GM12878 (cell line): ENCODE data around the gene ZPR1. TPM values are rescaled to one million over a fixed set of nuclear protein-coding genes. Genes with fewer than 3 reads are reported as not detected.

ENCODE experiments used
- BACH1 ChIP-seq: fragments of 450-650 bp; IDR thresholded peaks from 2 replicates; pipeline ENCODE4 v1.6.1; 2017; ENCODE audit warnings: mild to moderate bottlenecking, borderline replicate concordance
- BCL11A ChIP-seq: IDR thresholded peaks from 2 replicates; pipeline ENCODE4 v1.6.1; 2011; ENCODE audit warnings: low read depth, low read length
- BHLHE40 ChIP-seq, 2 experiments: fragments of 450-650 bp in 1 of 2; IDR thresholded peaks; 2 replicates each; pipeline ENCODE4 v1.6.1; 2011 to 2017; ENCODE audit warnings: low read depth in 2 of 2, borderline replicate concordance in 1 of 2, improper control_type of control experiment in 1 of 2, low read length in 1 of 2, mild to moderate bottlenecking in 1 of 2
- CEBPB ChIP-seq, 2 experiments: fragments of 150-350 bp in 1 of 2; IDR thresholded peaks; 2 replicates each; pipeline ENCODE4 v1.6.1; 2012 to 2014; ENCODE audit warnings: low read depth in 2 of 2, low read length in 2 of 2, borderline replicate concordance in 1 of 2, inconsistent platforms in 1 of 2
- CREB1 ChIP-seq: IDR thresholded peaks from 2 replicates; pipeline ENCODE4 v1.6.1; 2012; ENCODE audit warnings: low read depth, mild to moderate bottlenecking, inconsistent platforms
- CTCF ChIP-seq, 3 experiments: IDR thresholded peaks in 2 of 3; conservative IDR thresholded peaks in 1 of 3; 2 replicates each; pipeline ENCODE4 v1.5.1; 2011; ENCODE audit warnings: low read depth in 3 of 3, low read length in 3 of 3, mild to moderate bottlenecking in 3 of 3, control low read depth in 2 of 3, moderate library complexity in 2 of 3, inconsistent platforms in 1 of 3, mixed read lengths in 1 of 3; ENCODE audit not compliant: control insufficient read depth in 2 of 3, insufficient read depth in 1 of 3; ENCODE audit errors: extremely low read depth in 1 of 3
- EGR1 ChIP-seq, 2 experiments: IDR thresholded peaks; 1 replicate in 1 of 2; 2 replicates in 1 of 2; pipeline ENCODE4 v1.6.1; 2011 to 2012; ENCODE audit warnings: low read depth in 2 of 2, low read length in 2 of 2, borderline replicate concordance in 1 of 2, mild to moderate bottlenecking in 1 of 2, moderate library complexity in 1 of 2
- GABPA ChIP-seq: IDR thresholded peaks from 2 replicates; pipeline ENCODE4 v1.6.1; 2014; ENCODE audit warnings: antibody characterized with exemption, low read depth, mild to moderate bottlenecking, inconsistent platforms
- HDAC6 ChIP-seq: fragments of 200-600 bp; sonication (generic); IDR thresholded peaks from one replicate; pipeline ENCODE4 v1.8.0; 2017; ENCODE audit warnings: antibody characterized with exemption; ENCODE audit not compliant: unreplicated experiment
- IRF4 ChIP-seq: IDR thresholded peaks from 2 replicates; pipeline ENCODE4 v1.6.1; 2011; ENCODE audit warnings: low read depth, low read length
- NFXL1 ChIP-seq: fragments of 450-650 bp; IDR thresholded peaks from 2 replicates; pipeline ENCODE4 v1.6.1; 2017; ENCODE audit warnings: antibody characterized with exemption, mild to moderate bottlenecking, borderline replicate concordance
- NRF1 ChIP-seq: conservative IDR thresholded peaks from 2 replicates; pipeline ENCODE4 v1.6.1; 2011; ENCODE audit warnings: mild to moderate bottlenecking, low read depth, low read length, improper control_type of control experiment
- PAX5 ChIP-seq: IDR thresholded peaks from 2 replicates; pipeline ENCODE4 v1.6.1; 2011; ENCODE audit warnings: low read depth, low read length, borderline replicate concordance
- POLR2A ChIP-seq: IDR thresholded peaks from 2 replicates; pipeline ENCODE4 v1.6.1; 2011; ENCODE audit warnings: low read depth, mild to moderate bottlenecking, low read length
- POLR2AphosphoS2 ChIP-seq: IDR thresholded peaks from 2 replicates; pipeline ENCODE4 v1.6.1; 2011; ENCODE audit warnings: low read depth, mild to moderate bottlenecking, low read length, improper control_type of control experiment, moderate library complexity
- RB1 ChIP-seq: fragments of 450-650 bp; formaldehyde crosslinking; IDR thresholded peaks from 2 replicates; pipeline ENCODE4 v1.6.1; 2017; ENCODE audit warnings: mild to moderate bottlenecking, borderline replicate concordance
- RELA ChIP-seq: fragments of 450-650 bp; IDR thresholded peaks from 2 replicates; pipeline ENCODE4 v1.8.0; 2014; ENCODE audit warnings: borderline replicate concordance; ENCODE audit not compliant: partially characterized antibody
- SPI1 ChIP-seq: IDR thresholded peaks from 2 replicates; pipeline ENCODE4 v1.6.1; 2011; ENCODE audit warnings: low read depth, mild to moderate bottlenecking, low read length, moderate library complexity, borderline replicate concordance; ENCODE audit not compliant: insufficient read depth
- SREBF1 ChIP-seq: IDR thresholded peaks from 2 replicates; pipeline ENCODE4 v1.6.1; 2012; ENCODE audit warnings: mild to moderate bottlenecking, low read length
- YY1 ChIP-seq: IDR thresholded peaks from 2 replicates; pipeline ENCODE4 v1.6.1; 2011; ENCODE audit warnings: low read depth, mild to moderate bottlenecking, low read length
- ZBTB11 ChIP-seq: fragments of 450-650 bp; formaldehyde crosslinking; IDR thresholded peaks from 2 replicates; pipeline ENCODE4 v1.5.0; 2022; ENCODE audit warnings: mild to moderate bottlenecking, missing genetic modification characterization
- ZNF217 ChIP-seq: fragments of 450-650 bp; IDR thresholded peaks from 2 replicates; pipeline ENCODE4 v1.6.1; 2017; ENCODE audit warnings: antibody characterized with exemption, mild to moderate bottlenecking
- ZNF384 ChIP-seq: IDR thresholded peaks from 2 replicates; pipeline ENCODE4 v1.6.1; 2012; ENCODE audit warnings: low read depth, mild to moderate bottlenecking, low read length, improper control_type of control experiment, borderline replicate concordance
- ZNF622 ChIP-seq: fragments of 450-650 bp; IDR thresholded peaks from 2 replicates; pipeline ENCODE4 v1.6.1; 2017; ENCODE audit warnings: mild to moderate bottlenecking, inconsistent platforms
- polyA plus RNA-seq, 11 experiments: library from polyadenylated mRNA; depleted of rRNA in 4 of 11; unstranded in 6 of 11; stranded (reverse) in 5 of 11; fragments of >200 nt; fragmentation: Nextera tagmentation in 4 of 11; fragmentation: Illumina TruSeq in 1 of 11; extraction: Ambion mirVana in 4 of 11; extraction: Trizol in 1 of 11; gene quantifications; 1 replicate in 1 of 11; 2 replicates in 10 of 11; pipeline versions ENCODE4 v1.2.1 to v1.2.3, GENCODE V29; 2011 to 2016; ENCODE audit warnings: inconsistent platforms in 2 of 11, missing spikeins in 2 of 11, low read depth in 1 of 11
- total RNA-seq, 4 experiments: library from RNA; depleted of rRNA in 3 of 4; stranded (reverse); fragments of >200 nt in 3 of 4; fragmentation: Illumina TruSeq in 1 of 4; extraction: Trizol in 1 of 4; gene quantifications; 2 replicates each; pipeline versions ENCODE4 v1.2.1 to v1.2.3, GENCODE V29; 2013 to 2021
- TF ChIP-seq, protein P1 (sequence below): fragments of 450-650 bp; IDR thresholded peaks from 2 replicates; pipeline ENCODE4 v1.6.1; 2014; ENCODE audit warnings: mild to moderate bottlenecking

Gene ZPR1
- total and polyA plus RNA-seq, 10 of the 15 experiments (the other 5 are each of a cell fraction or from before 2014, with no cell fraction given), result 9.3 to 89.7 (median 54.7) TPM

DNA sequence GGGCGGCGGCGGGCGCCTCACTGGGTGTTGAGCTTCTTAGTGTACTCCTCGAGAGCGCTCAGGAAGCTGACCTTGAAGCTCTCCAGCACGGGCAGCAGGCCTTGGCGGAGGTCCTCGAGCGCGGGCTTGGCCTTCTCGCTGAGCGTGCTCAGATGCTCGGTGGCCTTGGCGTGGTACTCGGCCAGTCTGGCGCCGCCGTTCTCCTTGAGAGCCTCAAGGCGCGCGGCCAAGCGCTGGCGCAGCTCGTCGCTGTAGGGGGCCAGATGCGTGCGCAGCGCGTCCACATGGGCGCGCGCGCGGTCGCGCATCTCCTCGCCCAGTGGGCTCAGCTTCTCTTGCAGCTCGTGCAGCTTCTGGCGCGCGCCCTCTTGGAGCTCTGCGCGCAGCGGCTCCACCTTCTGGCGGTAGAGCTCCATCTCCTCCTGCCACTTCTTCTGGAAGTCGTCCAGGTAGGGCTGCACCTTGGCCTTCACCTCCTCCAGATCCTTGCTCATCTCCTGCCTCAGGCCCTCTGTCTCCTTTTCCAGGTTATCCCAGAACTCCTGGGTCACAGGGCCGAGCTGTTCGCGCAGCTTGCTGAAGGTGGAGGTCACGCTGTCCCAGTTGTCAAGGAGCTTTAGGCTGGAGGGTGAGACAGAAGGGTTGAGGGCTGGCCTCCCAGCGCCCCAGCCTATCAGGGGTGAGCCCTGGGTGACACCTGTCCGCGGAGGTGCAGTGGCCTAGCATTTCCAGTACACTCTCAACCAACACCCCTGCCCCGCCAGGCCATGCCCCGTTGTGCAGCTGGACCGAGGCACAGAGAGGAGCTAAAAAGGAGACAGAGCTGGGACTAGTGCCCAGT lies 48.2 kb upstream of the ZPR1 start (continued):
- TF ChIP-seq ZNF384 (no peak), BCL11A (no peak), NRF1 (peak; percentile 52), YY1 (peak; percentile 37; the same call in 1 of the 2 replicates), BACH1 (peak; percentile 42; the same call in 1 of the 2 replicates), RELA (peak; percentile 15), CTCF (IDR thresholded peaks at IDR 0.05 in 2 of 3, conservative IDR thresholded peaks at IDR 0.05 in 1 of 3; ENCODE audit: control insufficient read depth in 2 of 3, extremely low read depth in 1 of 3, insufficient read depth in 1 of 3, low read depth in 3 of 3, low read length in 3 of 3) (peak; percentile 68 to 81 (median 75)), PAX5 (no peak), ZNF217 (no peak), GABPA (no peak), SREBF1 (no peak), SPI1 (no peak), EGR1 (IDR thresholded peaks at IDR 0.05; ENCODE audit: borderline replicate concordance in 1 of 2, low read depth in 2 of 2, low read length in 2 of 2) (no peak), RB1 (peak; percentile 81; the same call in 1 of the 2 replicates), BHLHE40 (IDR thresholded peaks at IDR 0.05; ENCODE audit: borderline replicate concordance in 1 of 2, low read depth in 2 of 2, low read length in 1 of 2) (peak; percentile 77 to 92), IRF4 (0 out of 2 replicates have a peak, but pooled peaks have one; percentile 35), NFXL1 (no peak), POLR2AphosphoS2 (no peak), ZBTB11 (no peak), POLR2A (peak; percentile 83), CEBPB (IDR thresholded peaks at IDR 0.05; ENCODE audit: borderline replicate concordance in 1 of 2, low read depth in 2 of 2, low read length in 2 of 2) (no peak), CREB1 (0 out of 2 replicates have a peak, but pooled peaks have one; percentile 13), ZNF622 (no peak), HDAC6 (peak; percentile 93)
- TF ChIP-seq, protein P1, sequence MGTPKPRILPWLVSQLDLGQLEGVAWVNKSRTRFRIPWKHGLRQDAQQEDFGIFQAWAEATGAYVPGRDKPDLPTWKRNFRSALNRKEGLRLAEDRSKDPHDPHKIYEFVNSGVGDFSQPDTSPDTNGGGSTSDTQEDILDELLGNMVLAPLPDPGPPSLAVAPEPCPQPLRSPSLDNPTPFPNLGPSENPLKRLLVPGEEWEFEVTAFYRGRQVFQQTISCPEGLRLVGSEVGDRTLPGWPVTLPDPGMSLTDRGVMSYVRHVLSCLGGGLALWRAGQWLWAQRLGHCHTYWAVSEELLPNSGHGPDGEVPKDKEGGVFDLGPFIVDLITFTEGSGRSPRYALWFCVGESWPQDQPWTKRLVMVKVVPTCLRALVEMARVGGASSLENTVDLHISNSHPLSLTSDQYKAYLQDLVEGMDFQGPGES, result no peak
